H4 (cell line): ENCODE measurements around the gene TBC1D14. TPM values are rescaled to one million over a fixed set of nuclear protein-coding genes. Genes with fewer than 3 reads are reported as not detected.

Source experiments
- DNase-seq: peaks from one replicate; pipeline ENCODE4 v3.0.0-alpha.2; 2015; ENCODE audit warnings: low spot score
- total RNA-seq: library from RNA; depleted of rRNA; stranded (reverse); fragments of >200 nt; shearing (Covaris generic); gene quantifications from 2 replicates; pipeline ENCODE4 v1.2.3, GENCODE V29; 2014

TBC1D14 gene
- total RNA-seq, 1 experiment from 2014 or later = 38.9 TPM

DNA sequence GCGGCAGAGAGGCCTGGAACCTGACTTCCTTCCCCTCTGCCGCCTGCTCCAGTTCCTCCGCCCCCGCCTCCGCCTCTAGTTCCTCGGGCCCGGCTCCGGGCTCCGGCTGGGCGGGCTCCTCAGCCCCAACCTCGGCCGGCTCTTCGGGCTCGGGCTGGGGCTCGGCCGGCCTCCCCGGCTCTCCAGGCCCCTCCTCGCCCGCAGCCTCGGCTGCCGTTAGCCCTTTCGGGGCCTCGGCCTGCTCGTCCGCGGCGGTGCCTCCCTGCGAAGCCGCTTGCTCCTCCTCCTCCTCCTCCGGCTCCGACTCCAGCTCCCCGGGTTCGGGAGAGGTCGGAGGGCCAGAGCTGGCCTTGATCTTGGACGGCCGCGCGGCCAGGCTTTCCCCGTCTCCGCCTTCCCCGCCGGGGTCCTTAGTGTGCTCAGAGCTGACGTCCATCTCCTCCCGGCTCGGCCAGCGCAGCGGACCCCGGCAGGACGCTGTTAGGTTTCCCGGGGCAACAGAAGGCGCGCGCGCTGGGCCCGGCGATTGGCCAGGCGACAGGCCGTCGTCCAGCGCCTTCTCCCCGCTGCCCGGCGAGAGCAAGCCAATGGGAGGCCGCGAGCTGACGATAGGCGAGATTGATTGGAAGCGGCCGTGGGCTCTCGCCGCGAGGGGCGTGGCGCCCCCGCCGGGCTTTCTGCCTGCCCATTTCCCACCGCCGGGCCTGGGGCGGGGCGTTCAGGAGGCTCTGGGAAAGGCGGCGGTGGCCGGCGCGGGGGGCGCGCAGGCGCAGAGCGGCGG is 133.1 kb downstream of the TBC1D14 start:
- peak; percentile 98 for DNase-seq

GRCh38 chr4:7043284-7044136 is 133.9 kb downstream of the TBC1D14 start, which contains the start of gene TADA2B:
TSS of gene TADA2B (plus strand) at chr4:7043372. CDS start at chr4:7043580, 208 bp downstream.
- DNase-seq = no peak

DNA sequence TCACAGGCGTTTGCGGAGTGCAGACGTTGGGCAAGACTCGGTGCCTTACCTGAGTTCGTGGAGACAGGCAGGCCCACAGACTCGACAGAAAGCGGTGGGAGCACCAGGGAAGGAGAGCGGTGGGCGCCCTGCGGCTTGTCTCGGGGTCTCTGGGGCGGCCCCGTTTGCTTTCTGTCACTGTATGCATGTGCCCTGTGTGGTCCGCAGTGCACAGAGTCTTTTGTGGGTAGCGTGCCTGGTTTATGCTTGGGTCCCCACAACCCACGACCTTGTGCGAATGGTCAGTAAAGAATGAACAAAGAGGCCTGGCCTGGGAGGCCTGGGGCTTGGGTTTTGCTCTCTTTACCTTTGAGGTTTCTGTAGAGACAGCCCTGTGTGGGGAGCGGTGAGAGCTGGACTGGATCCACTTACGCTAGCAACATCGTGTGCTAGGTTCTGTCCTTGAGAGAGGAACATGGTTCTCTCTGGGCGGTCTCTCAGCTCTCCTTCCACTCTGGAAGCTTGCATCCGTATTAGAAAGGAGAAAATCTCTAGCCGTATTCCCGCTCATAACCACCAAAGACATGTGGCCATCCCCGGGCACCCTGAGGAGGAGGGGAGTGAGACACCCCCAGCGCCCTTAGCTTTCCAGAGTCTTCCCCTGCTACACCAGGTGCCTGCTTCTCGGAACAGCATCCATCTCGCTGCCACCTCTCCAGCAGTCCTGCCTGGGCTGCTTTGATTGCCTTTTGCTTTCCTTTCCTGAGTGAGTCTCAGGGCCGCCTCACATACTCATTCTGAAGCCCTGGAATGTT is 134.7 kb downstream of the TBC1D14 start:
- no peak for DNase-seq

GRCh38 chr4:7045553-7045952 is 135.9 kb downstream of the TBC1D14 start:
- DNase-seq = no peak

GRCh38 chr4:7045961-7046921 is 136.6 kb downstream of the TBC1D14 start:
- DNase-seq = no peak

- DNase-seq = no peak
These were observed 137.3 kb downstream of the TBC1D14 start for GRCh38 chr4:7046971-7047370.

- DNase-seq = no peak
These were observed 139.0 kb downstream of the TBC1D14 start for GRCh38 chr4:7048642-7049041.

DNA sequence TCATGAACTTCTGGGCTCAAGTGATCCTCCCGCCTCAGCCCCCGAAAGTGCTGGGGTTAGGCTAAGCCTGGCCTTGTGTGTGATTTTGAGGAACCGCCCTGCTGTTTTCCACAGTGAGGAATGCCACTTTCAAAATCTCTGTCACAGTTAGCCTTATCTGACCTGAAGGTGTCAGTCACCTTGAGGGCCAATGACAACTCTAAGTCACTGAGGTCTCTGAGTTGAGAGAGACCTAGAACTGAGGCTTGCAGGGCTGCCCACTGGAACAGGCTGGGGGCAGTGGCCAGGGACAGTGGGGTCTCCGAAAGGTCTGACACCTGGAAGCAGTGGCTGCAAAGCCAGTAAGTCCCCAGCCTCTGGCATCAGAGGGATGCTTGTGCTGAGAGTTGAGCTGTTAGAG is 139.7 kb downstream of the TBC1D14 start:
- no peak for DNase-seq

DNA sequence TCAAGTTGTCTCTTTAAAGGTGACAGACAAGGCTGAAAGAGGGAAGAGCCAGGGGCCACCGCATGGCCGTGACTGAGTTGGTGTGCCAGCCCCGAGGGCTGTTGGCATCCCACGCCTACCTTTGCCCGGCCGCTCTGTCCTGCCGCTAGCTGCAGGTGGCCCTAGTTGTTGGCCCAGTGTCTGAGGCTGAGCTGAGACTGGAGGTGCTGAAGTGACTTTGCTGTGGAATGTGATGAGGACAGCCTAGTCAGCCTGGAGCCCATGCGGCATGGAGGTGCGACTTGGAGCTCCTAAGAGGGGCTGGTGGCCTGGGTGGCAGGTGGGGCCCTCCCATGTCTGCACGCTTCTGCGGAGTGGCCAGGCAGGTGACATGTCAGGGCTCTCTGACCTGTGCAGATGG is 140.1 kb downstream of the TBC1D14 start:
- DNase-seq = no peak

- no peak for DNase-seq
These were observed 141.0 kb downstream of the TBC1D14 start for GRCh38 chr4:7050481-7051143.

GRCh38 chr4:7051144-7051495 is 141.5 kb downstream of the TBC1D14 start:
- no peak for DNase-seq

GRCh38 chr4:7051905-7052304 is 142.3 kb downstream of the TBC1D14 start:
- no peak for DNase-seq

DNA sequence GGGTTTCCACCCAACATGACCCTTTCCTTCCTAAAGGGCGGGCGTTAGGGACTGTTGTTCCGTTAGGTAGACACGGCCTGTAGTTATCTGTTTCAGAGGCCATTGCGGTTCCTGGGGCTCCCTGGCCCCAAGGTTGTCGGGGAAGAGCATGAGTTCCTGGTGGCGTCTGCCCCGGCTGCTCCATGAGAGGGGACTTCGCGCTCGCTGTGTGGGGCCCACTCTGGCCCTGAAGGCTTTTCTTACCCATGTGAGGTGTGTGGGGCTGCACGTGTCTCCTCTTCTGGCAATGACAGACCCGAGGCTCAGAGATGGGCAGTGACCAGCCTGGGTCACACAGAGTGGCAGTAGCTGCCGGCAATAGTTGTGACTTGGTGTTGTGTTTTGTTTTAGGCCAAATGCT is 142.7 kb downstream of the TBC1D14 start:
- no peak for DNase-seq

DNA sequence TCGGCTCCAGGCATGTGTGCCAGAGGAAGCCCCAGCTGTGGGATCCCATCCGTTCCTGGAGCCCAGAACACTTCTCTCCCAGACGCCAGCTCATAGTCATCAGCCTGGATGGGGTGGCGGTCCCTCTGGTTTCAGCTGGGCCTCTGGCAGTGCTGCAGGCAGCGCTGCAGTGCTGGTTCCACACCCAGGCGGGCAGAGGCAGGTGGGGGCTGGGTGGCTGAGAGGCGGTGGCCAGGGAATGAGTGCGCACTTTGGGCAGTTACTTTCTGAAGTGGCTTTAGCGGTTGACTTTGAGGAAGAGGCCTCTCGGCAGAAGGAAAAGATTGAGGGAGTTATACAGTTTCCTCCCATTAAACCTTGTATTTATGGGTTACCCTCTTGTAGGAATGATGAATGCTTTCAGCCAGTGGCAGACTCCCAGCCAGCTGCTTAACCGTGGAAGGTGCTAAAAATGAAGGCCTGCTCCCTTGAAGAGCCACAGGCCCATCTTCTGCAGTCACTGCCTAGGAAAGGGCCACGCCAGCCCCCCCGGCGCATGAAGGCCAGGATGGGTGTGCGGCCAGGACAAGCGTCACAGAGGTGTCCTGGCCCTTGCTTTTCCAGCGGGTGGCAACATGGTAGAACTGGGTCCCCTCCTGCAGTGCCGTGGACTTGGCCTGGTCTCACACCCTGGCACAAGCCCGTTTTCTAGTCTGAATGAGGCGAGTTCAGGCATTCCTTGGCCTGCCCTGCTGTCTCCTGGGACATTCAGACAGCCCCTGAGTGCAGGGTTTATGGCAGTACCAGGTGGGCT is 143.5 kb downstream of the TBC1D14 start:
- DNase-seq = no peak

DNA sequence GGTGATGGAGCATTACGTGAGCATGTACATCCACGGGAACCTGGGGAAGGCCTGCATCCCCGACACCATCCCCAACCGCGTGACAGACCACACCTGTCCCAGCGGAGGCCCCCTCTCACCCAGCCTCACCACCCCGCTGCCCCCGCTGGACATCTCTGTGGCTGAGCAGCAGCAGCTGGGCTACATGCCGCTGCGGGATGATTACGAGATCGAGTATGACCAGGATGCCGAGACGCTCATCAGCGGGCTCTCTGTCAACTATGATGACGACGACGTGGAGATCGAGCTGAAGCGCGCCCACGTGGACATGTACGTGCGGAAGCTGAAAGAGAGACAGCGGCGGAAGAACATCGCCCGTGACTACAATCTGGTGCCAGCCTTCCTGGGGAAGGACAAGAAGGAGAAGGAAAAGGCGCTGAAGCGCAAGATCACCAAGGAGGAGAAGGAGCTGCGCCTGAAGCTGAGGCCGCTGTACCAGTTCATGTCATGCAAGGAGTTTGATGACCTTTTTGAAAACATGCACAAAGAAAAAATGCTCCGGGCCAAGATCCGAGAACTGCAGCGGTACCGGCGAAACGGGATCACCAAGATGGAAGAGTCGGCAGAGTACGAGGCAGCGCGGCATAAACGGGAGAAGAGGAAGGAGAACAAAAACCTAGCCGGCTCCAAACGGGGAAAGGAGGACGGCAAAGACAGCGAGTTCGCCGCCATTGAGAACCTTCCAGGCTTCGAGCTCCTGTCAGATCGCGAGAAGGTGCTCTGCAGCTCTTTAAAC is 144.7 kb downstream of the TBC1D14 start:
- no peak for DNase-seq

- no peak for DNase-seq
These were observed 145.7 kb downstream of the TBC1D14 start for GRCh38 chr4:7055111-7055989.

- DNase-seq = no peak
These were observed 146.3 kb downstream of the TBC1D14 start for GRCh38 chr4:7055990-7056325.

DNA sequence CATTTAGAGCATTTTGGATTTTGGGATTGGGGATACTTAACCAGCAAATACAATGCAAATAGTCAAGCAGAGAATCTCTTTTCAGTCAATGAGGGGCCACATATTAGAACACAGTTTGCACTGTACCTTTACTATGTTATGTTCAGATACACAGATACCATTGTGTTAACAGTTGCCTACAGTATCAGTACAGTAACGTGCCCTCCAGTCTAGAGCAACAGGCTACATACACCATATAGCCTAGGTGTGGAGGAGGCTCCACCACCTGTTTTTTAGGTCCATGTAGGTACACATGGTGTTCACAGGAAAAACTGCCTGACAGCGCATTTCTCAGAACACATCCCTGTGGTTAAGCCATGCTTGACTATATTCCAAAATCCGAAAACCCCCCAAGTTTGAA is 149.2 kb downstream of the TBC1D14 start:
- DNase-seq = no peak
